ENCODE measurements around the gene IFRD1. TPM values are rescaled to one million over a fixed set of nuclear protein-coding genes. Genes with fewer than 3 reads are reported as not detected.

The IFRD1 gene
- polyA plus RNA-seq (2013, experiment 1 of 4): 46.7 TPM
- 60.1 TPM for polyA plus RNA-seq (2013, experiment 2 of 4)
- 40.3 TPM for polyA plus RNA-seq (2013, experiment 3 of 4)
- 45.7 TPM for polyA plus RNA-seq (2013, experiment 4 of 4)

GRCh38 chr7:112449902-112450806, at the start of gene IFRD1:
Gene IFRD1 (plus strand): TSS chr7:112450460. CDS start chr7:112450689, 229 bp downstream.
- H3K36me3 ChIP-seq (ENCODE audit: control insufficient read depth, insufficient read depth, low read length): no peaks in the 10 kb centered on the region
- no peaks in the 10 kb centered on the region for H3K4me1 ChIP-seq (ENCODE audit: control insufficient read depth, insufficient read depth, low read length)
- 0% methylated on average over 73 of the region's 73 CpGs for WGBS, 2 experiments
- no peaks in the 10 kb centered on the region for H3K27me3 ChIP-seq (ENCODE audit: control insufficient read depth, insufficient read depth, low read length, poor library complexity, severe bottlenecking)
- peak within 1 kb of the TSS; percentile 92 for H3K27ac ChIP-seq (ENCODE audit: insufficient read depth, low read depth, low read length, poor library complexity, severe bottlenecking)
- H3K9me3 ChIP-seq (ENCODE audit: control insufficient read depth, low read length): no peaks in the 10 kb centered on the region
- H3K4me3 ChIP-seq (ENCODE audit: insufficient read depth, low read depth, low read length): peak within 1 kb of the TSS; percentile 99

- Histone ChIP-seq H3K4me1 (ENCODE audit: control insufficient read depth, insufficient read depth, low read length) (no peaks in the 10 kb centered on the region), H3K36me3 (ENCODE audit: control insufficient read depth, insufficient read depth, low read length) (no peaks in the 10 kb centered on the region), H3K9me3 (ENCODE audit: control insufficient read depth, low read length) (no peaks in the 10 kb centered on the region), H3K4me3 (ENCODE audit: insufficient read depth, low read depth, low read length) (no peak overlapping the region), H3K27ac (ENCODE audit: insufficient read depth, low read depth, low read length, poor library complexity, severe bottlenecking) (no peak overlapping the region), H3K27me3 (ENCODE audit: control insufficient read depth, insufficient read depth, low read length, poor library complexity, severe bottlenecking) (no peaks in the 10 kb centered on the region)
These were observed 45.9 kb upstream of the IFRD1 start for GRCh38 chr7:112404321-112404720.

GRCh38 chr7:112405286-112405685, 45.0 kb upstream of the IFRD1 start:
- H3K4me3 ChIP-seq (ENCODE audit: insufficient read depth, low read depth, low read length): no peak overlapping the region

GRCh38 chr7:112407261-112407660, 43.0 kb upstream of the IFRD1 start:
- H3K36me3 ChIP-seq (ENCODE audit: control insufficient read depth, insufficient read depth, low read length): no peaks in the 10 kb centered on the region
- H3K27me3 ChIP-seq (ENCODE audit: control insufficient read depth, insufficient read depth, low read length, poor library complexity, severe bottlenecking): no peaks in the 10 kb centered on the region
- no peaks in the 10 kb centered on the region for H3K4me1 ChIP-seq (ENCODE audit: control insufficient read depth, insufficient read depth, low read length)
- no peak overlapping the region for H3K4me3 ChIP-seq (ENCODE audit: insufficient read depth, low read depth, low read length)
- H3K9me3 ChIP-seq (ENCODE audit: control insufficient read depth, low read length): no peaks in the 10 kb centered on the region
- H3K27ac ChIP-seq (ENCODE audit: insufficient read depth, low read depth, low read length, poor library complexity, severe bottlenecking): no peak overlapping the region
- 100% methylated on average over 1 of the region's 1 CpG for WGBS, 2 experiments

More at GRCh38 chr7:112405286-112405685, 45.0 kb upstream of the IFRD1 start:
- H3K9me3 ChIP-seq (ENCODE audit: control insufficient read depth, low read length): no peaks in the 10 kb centered on the region
- WGBS, 2 experiments: 95 to 100% methylated on average over 1 of the region's 1 CpG
- H3K27ac ChIP-seq (ENCODE audit: insufficient read depth, low read depth, low read length, poor library complexity, severe bottlenecking): no peak overlapping the region
- H3K36me3 ChIP-seq (ENCODE audit: control insufficient read depth, insufficient read depth, low read length): no peaks in the 10 kb centered on the region
- no peaks in the 10 kb centered on the region for H3K4me1 ChIP-seq (ENCODE audit: control insufficient read depth, insufficient read depth, low read length)
- no peaks in the 10 kb centered on the region for H3K27me3 ChIP-seq (ENCODE audit: control insufficient read depth, insufficient read depth, low read length, poor library complexity, severe bottlenecking)

- no peaks in the 10 kb centered on the region for H3K4me1 ChIP-seq (ENCODE audit: control insufficient read depth, insufficient read depth, low read length)
- WGBS, 2 experiments: 95 to 100% methylated on average over 1 of the region's 1 CpG
- H3K36me3 ChIP-seq (ENCODE audit: control insufficient read depth, insufficient read depth, low read length): no peaks in the 10 kb centered on the region
- no peak overlapping the region for H3K4me3 ChIP-seq (ENCODE audit: insufficient read depth, low read depth, low read length)
- H3K27ac ChIP-seq (ENCODE audit: insufficient read depth, low read depth, low read length, poor library complexity, severe bottlenecking): no peak overlapping the region
- no peaks in the 10 kb centered on the region for H3K9me3 ChIP-seq (ENCODE audit: control insufficient read depth, low read length)
- no peaks in the 10 kb centered on the region for H3K27me3 ChIP-seq (ENCODE audit: control insufficient read depth, insufficient read depth, low read length, poor library complexity, severe bottlenecking)
These were observed 40.2 kb upstream of the IFRD1 start for GRCh38 chr7:112410092-112410491.

GRCh38 chr7:112411186-112411795, 39.0 kb upstream of the IFRD1 start:
- Histone ChIP-seq H3K4me3 (ENCODE audit: insufficient read depth, low read depth, low read length) (no peak overlapping the region), H3K36me3 (ENCODE audit: control insufficient read depth, insufficient read depth, low read length) (no peaks in the 10 kb centered on the region), H3K9me3 (ENCODE audit: control insufficient read depth, low read length) (no peaks in the 10 kb centered on the region), H3K4me1 (ENCODE audit: control insufficient read depth, insufficient read depth, low read length) (no peaks in the 10 kb centered on the region), H3K27ac (ENCODE audit: insufficient read depth, low read depth, low read length, poor library complexity, severe bottlenecking) (no peak overlapping the region), H3K27me3 (ENCODE audit: control insufficient read depth, insufficient read depth, low read length, poor library complexity, severe bottlenecking) (no peaks in the 10 kb centered on the region)
- 86 to 91% methylated on average over 7 of the region's 7 CpGs for WGBS, 2 experiments

- WGBS, 2 experiments: 56 to 64% methylated on average over 3 of the region's 3 CpGs
- no peaks in the 10 kb centered on the region for H3K9me3 ChIP-seq (ENCODE audit: control insufficient read depth, low read length)
These were observed 35.3 kb upstream of the IFRD1 start for GRCh38 chr7:112414855-112415490.

GRCh38 chr7:112416127-112416526, 34.1 kb upstream of the IFRD1 start:
- whole genome bisulfite sequencing, 2 experiments: 92 to 95% methylated on average over 4 of the region's 4 CpGs
- Histone ChIP-seq H3K27me3 (ENCODE audit: control insufficient read depth, insufficient read depth, low read length, poor library complexity, severe bottlenecking) (no peaks in the 10 kb centered on the region), H3K36me3 (ENCODE audit: control insufficient read depth, insufficient read depth, low read length) (no peaks in the 10 kb centered on the region), H3K4me1 (ENCODE audit: control insufficient read depth, insufficient read depth, low read length) (peaks cover 9% of the 10 kb centered on the region), H3K4me3 (ENCODE audit: insufficient read depth, low read depth, low read length) (no peak overlapping the region), H3K9me3 (ENCODE audit: control insufficient read depth, low read length) (no peaks in the 10 kb centered on the region), H3K27ac (ENCODE audit: insufficient read depth, low read depth, low read length, poor library complexity, severe bottlenecking) (no peak overlapping the region)

More at GRCh38 chr7:112414855-112415490, 35.3 kb upstream of the IFRD1 start:
- Histone ChIP-seq H3K4me3 (ENCODE audit: insufficient read depth, low read depth, low read length) (no peak overlapping the region), H3K36me3 (ENCODE audit: control insufficient read depth, insufficient read depth, low read length) (no peaks in the 10 kb centered on the region), H3K27me3 (ENCODE audit: control insufficient read depth, insufficient read depth, low read length, poor library complexity, severe bottlenecking) (no peaks in the 10 kb centered on the region), H3K4me1 (ENCODE audit: control insufficient read depth, insufficient read depth, low read length) (no peaks in the 10 kb centered on the region), H3K27ac (ENCODE audit: insufficient read depth, low read depth, low read length, poor library complexity, severe bottlenecking) (no peak overlapping the region)

GRCh38 chr7:112419543-112420130, 30.6 kb upstream of the IFRD1 start:
- H3K27me3 ChIP-seq (ENCODE audit: control insufficient read depth, insufficient read depth, low read length, poor library complexity, severe bottlenecking): no peaks in the 10 kb centered on the region
- no peaks in the 10 kb centered on the region for H3K36me3 ChIP-seq (ENCODE audit: control insufficient read depth, insufficient read depth, low read length)
- peaks cover 9% of the 10 kb centered on the region for H3K4me1 ChIP-seq (ENCODE audit: control insufficient read depth, insufficient read depth, low read length)
- no peaks in the 10 kb centered on the region for H3K9me3 ChIP-seq (ENCODE audit: control insufficient read depth, low read length)
- WGBS, 2 experiments: 92 to 95% methylated on average over 3 of the region's 4 CpGs
- no peak overlapping the region for H3K27ac ChIP-seq (ENCODE audit: insufficient read depth, low read depth, low read length, poor library complexity, severe bottlenecking)
- H3K4me3 ChIP-seq (ENCODE audit: insufficient read depth, low read depth, low read length): no peak overlapping the region

Measured in ectodermal cell (in vitro differentiated cells).